ENCODE measurements around the gene RPEL1.
"Not testable (repeated sequence)": the region's sequence is repeated elsewhere in the genome, so short reads cannot be mapped to it uniquely, and the experiment has no call there.

The RPEL1 gene

GRCh38 chr10:103235775-103236174 lies 9.9 kb upstream of the RPEL1 start:
- no peak for DNase-seq

DNA sequence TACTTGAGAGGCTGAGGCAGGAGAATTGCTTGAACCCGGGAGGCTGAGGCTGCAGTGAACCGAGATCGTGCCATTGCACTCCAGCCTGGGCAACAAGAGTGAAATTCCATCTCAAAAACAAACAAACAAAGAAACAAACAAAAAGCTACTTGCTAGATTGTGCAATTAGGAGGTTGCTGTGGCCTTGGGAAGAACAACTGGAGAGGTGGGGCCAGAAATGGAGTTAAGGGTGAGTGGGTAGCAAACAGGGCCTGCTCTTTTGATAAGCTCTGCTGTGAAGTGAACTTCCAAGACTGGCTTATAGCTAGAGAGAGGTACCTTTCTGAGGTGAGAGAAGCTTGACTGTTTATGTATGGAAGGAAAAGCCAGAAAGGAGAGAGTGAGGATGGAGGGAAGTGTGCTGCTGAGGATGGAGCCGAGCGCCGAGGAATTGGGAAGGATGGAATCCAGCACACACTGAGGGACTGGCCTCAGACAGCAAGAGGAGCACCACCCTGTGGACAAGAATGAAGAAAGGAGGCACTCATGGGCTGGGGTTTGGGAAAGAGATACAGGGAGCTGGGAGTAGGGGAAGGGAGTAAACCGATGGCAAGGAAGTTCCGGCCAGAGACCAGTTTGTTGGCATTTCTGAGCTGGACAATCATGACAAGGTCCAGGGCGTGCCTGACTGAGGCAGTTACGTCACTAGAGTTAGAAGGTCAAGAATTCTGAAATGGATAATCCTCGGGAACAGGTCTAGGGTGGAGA lies 7.0 kb upstream of the RPEL1 start:
- DNase-seq = no peak

GRCh38 chr10:103241262-103242011 lies 4.2 kb upstream of the RPEL1 start:
- DNase-seq = peak; percentile 5

GRCh38 chr10:103244666-103245271 lies 918 bp upstream of the RPEL1 start:
- peak; percentile 69 for DNase-seq

DNA sequence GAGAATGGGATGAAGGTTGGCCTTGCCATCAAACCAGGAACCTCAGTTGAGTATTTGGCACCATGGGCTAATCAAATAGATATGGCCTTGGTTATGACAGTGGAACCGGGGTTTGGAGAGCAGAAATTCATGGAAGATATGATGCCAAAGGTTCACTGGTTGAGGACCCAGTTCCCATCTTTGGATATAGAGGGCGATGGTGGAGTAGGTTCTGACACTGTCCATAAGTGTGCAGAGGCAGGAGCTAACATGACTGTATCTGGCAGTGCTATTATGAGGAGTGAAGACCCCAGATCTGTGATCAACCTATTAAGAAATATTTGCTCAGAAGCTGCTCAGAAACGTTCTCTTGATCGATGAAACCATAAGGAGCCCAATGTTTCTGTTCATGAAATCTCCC lies 637 bp downstream of the RPEL1 start:
- no peak for DNase-seq

DNA sequence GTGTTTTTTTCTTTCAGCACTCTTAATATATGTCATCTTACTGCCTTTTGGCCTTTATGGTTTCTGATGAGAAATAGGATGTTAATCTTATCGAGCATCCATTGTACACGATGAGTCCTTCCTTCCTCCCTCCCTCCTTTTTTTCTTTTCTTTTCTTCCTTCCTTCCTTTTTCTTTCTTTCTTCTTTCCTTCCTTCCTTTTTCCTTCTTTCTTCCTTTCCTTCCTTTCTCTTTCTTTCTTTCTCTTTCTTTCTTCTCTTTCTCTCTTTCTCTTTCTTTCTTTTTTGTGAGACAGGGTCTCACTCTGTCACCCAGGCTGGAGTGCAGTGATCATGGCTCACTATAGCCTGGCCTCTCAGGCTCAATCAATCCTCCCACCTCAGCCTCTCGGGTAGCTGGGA lies 8.4 kb downstream of the RPEL1 start:
- no peak for DNase-seq

DNA sequence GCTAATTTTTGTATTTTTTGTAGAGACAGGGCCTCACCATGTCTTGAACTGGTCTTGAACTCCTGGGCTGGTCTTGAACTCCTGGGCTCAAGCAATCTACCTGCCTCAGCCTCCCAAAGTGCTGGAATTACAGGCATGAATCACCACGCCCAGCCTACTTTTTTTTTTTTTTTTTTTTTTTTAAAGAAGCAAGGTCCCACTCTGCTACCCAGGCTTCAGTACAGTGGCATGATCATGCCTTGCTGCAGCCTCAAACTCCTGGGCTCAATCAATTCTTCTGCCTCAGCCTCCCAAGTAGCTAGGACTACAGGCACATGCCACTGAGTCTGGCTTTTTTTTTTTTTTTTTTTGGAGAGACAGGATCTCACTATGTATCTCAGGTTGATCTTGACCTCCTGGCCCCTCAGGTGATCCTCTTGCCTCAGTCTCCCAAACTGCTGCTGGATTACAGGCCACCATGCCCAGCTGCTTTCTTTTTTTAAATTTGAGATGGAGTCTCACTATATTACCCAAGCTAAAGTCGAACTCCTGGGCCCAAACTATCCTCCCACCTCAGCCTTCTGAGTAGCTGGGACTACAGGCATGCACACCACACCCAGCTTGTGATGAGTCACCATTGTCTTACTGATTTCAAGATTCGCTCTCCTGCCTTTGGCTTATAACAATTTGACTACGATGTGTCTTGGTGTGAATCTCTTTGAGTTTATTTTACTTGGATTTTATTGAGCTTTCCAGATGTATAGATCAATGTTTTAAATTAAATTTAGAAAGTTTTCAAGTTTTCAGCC lies 9.0 kb downstream of the RPEL1 start:
- no peak for DNase-seq

GRCh38 chr10:103256613-103257012 lies 10.9 kb downstream of the RPEL1 start:
- no peak for DNase-seq

GRCh38 chr10:103257812-103258211 lies 12.1 kb downstream of the RPEL1 start:
- DNase-seq = no peak

DNA sequence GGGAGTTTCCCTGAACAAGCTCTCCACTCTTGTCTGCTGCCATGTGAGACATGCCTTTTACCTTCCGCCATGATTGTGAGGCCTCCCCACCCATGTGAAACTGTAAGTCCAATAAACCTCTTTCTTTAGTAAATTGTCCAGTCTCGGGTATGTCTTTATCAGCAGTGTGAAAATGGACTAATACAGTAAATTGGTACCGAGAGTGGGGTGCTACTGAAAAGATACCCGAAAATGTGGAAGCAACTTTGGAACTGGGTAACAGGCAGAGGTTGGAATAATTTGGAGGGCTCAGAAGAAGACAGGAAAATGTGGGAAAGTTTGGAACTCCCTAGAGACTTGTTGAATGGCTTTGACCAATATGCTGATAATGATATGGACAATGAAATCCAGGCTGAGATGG lies 13.2 kb downstream of the RPEL1 start:
- not testable (repeated sequence) for DNase-seq

- no peak for DNase-seq
These were observed 14.3 kb downstream of the RPEL1 start for GRCh38 chr10:103259989-103260388.

DNA sequence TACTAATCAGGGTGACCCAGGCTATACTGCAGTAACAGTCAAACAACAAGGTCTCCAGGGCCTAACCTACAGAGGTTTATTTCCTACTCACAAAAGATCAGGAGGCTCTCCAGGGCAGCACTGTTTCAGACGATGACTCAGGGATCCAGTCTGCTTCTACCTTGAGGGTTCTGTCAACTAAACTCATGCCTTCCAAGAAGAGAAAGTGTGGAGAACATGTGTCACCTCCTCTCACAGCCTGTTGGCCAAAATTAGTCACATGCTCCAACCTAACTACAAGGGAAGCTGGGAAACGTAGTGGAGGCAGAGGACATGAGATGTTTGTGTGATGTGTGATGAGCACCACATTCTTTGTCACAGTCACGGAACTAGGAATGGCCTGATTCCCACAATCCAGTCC lies 16.5 kb downstream of the RPEL1 start:
- no peak for DNase-seq

DNA sequence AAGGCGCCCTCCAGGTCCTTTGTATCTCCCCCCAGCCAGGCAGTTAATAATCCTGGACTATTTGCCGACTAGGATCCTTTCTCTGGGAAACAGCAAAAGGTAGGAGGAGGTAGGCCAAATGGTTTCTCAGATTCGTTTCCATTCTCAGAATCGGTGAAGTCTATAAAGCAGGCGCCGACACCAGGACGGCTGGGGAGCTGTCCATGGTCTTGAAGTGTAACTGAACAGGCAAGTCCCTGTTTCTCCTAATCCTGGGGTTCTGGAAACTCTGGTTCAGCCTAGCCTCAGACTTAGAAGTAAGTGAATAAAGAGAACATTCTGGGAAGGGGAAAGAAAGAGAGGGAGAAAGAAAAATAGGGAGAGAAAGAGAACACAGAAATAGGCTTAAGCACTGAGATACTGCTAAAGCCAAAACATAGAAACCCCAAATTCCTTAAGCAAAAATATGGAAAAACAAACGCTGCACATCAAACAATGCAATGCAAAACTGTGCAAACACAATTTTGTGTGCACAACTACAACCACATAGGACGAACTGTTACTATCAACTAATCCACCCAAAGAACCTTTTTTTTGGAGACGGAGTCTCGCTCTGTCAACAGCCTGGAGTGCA lies 20.1 kb downstream of the RPEL1 start:
- DNase-seq = peak; percentile 10

GRCh38 chr10:103273041-103273441 lies 27.4 kb downstream of the RPEL1 start:
- DNase-seq = no peak

- DNase-seq = no peak
These were observed 30.7 kb downstream of the RPEL1 start for GRCh38 chr10:103276251-103276895.

- no peak for DNase-seq
These were observed 31.4 kb downstream of the RPEL1 start, which contains the start of gene INA for GRCh38 chr10:103276896-103277712. INA (plus strand) TSS chr10:103277138; CDS start chr10:103277212, 74 bp downstream.

DNA sequence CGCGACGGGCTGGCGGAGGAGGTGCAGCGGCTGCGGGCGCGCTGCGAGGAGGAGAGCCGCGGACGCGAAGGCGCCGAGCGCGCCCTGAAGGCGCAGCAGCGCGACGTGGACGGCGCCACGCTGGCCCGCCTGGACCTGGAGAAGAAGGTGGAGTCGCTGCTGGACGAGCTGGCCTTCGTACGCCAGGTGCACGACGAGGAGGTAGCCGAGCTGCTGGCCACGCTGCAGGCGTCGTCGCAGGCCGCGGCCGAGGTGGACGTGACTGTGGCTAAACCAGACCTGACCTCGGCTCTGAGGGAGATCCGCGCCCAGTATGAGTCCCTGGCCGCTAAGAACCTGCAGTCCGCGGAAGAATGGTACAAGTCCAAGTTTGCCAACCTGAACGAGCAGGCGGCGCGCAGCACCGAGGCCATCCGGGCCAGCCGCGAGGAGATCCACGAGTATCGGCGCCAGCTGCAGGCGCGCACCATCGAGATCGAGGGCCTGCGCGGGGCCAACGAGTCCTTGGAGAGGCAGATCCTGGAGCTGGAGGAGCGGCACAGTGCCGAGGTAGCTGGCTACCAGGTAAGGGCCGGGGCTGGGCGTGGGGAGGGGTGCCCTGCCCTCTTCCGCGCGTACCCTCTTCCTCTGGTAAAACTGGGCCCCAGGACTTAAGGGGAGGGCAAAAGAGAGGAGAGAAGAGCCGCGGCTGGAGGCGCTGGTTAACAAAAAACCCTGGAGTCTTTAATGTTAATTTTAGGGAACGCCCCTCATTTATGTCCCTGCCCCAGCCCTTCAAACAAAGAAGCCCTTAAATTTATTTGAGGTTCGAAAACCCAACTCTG lies 32.2 kb downstream of the RPEL1 start:
- no peak for DNase-seq

DNA sequence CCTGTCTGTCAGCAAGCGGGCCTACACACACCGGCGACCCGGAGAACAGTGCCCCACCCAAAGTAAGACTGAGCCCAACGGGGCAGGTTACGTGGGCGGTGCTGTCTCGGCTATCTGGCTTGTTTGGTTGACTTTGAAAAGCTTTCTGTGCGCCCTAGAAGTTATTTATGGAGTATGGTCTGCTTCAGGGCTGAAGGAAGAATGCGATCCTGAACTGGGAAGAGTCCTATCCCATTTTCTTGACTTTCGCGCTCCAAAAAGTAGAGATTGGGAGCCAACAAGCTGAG lies 32.8 kb downstream of the RPEL1 start:
- DNase-seq = no peak

DNA sequence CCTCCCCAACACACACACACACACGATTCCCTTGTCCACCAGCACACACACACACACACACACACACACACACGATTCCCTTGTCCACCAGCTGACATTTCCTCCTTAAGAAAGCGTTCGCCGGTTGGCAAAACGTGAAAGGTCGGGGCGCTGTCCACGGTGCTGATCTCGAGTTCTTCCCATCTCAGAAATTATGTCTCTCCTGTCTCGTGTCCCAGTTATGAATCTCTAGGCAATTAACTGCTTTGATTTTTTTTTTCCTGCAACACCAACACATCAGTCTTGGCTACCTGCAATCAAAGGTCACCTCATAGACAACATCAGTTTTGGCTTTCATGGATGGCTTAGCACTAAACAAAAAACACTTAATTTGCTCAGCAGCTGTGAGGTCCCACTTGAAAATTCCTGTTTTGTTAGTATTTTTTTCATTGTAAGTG lies 33.2 kb downstream of the RPEL1 start:
- DNase-seq = peak; percentile 14

- DNase-seq = no peak
These were observed 34.3 kb downstream of the RPEL1 start for GRCh38 chr10:103280031-103280430.

Data from CD4-positive, alpha-beta T cell treated with Interleukin-17A for 1 hour (primary cell).